Measurements from ENCODE around the gene OCA2. TPM values are rescaled to one million over a fixed set of nuclear protein-coding genes. Genes with fewer than 3 reads are reported as not detected.
"Not testable (repeated sequence)": the region's sequence is repeated elsewhere in the genome, so short reads cannot be mapped to it uniquely, and the experiment has no call there.

The OCA2 gene
- total and polyA plus RNA-seq, 4 donors = 2.6 to 7.5 (median 3.2) TPM

DNA sequence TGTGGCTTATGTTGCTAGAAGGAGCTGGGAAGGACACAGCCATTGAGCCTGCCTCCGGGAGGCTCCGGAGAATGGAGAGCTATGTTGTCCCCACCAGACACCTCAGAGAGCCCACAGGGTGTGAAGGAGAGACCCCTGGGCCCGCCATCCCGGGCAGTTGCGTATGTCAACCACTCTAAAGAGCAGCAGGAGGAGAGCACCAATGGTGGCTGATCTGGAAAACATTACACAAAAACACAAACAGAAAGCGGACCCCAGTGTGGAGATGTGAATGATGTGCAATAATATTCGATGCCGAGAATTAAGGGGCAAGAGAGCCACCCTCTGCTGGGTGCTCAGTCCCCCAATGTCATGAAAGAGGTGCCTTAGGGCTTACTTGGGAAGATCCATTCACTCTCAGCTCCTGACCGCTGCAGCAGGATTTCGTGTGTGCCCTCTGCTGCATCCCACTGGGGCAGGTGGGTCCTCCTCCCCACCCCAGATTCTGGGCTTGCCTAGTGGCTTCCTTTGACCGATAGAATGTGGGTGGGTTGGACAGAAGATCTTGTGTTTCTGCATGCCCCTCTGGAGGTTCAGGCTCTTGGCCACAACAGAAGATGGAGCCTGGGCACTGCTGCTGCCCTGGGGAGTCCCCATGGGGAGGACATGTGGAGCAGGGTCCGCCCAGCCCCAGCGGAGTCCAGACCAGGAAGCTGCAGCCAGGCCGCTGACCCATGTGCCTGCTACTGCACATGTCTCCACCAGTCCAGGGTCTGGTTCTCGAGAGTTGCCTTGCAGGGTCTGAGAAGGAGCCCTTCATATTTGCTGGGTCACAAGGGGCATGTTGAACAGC, 245.3 kb downstream of the OCA2 start:
- peaks cover 2% of the 10 kb centered on the region for H3K9me3 ChIP-seq (ENCODE audit: control insufficient read depth, insufficient read depth, low read length)
- H3K36me3 ChIP-seq (ENCODE audit: control insufficient read depth, insufficient read depth, low read length) = no peaks in the 10 kb centered on the region
- H3K4me1 ChIP-seq (ENCODE audit: control insufficient read depth, insufficient read depth, low read length) = no peaks in the 10 kb centered on the region
- DNase-seq (ENCODE audit: low read depth in 4 of 6, low spot score in 6 of 6) = no peak
- no peaks in the 10 kb centered on the region for H3K27me3 ChIP-seq (ENCODE audit: control insufficient read depth, insufficient read depth, low read length)
- WGBS (ENCODE audit: insufficient coverage) = 96% methylated on average over 7 of the region's 15 CpGs
- H3K27ac ChIP-seq (ENCODE audit: low read depth, low read length) = no peak overlapping the region
- no peak overlapping the region for H3K4me3 ChIP-seq (ENCODE audit: low read depth, low read length)

DNA sequence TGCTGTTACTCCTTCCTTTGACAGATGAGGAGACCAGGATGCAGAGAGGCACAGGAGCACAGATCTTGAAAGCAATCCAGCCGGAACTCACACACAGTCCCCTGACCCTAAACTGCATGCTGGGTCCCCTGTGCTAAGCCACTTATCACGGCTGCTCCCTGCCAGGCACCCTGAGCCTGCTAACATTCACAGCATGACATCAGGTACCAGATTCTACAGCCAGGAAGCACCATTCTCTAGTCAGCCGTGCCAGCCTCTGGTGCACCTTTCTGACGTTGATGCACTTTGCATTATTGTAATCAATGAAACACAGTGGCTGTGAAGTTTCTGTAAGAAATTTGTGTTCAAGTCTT, 247.3 kb downstream of the OCA2 start:
- no peaks in the 10 kb centered on the region for H3K36me3 ChIP-seq (ENCODE audit: control insufficient read depth, insufficient read depth, low read length)
- 65% methylated on average over 2 of the region's 4 CpGs for WGBS (ENCODE audit: insufficient coverage)
- no peak for DNase-seq (ENCODE audit: low read depth in 4 of 6, low spot score in 6 of 6)
- no peaks in the 10 kb centered on the region for H3K4me1 ChIP-seq (ENCODE audit: control insufficient read depth, insufficient read depth, low read length)
- H3K4me3 ChIP-seq (ENCODE audit: low read depth, low read length) = no peak overlapping the region
- no peak overlapping the region for H3K27ac ChIP-seq (ENCODE audit: low read depth, low read length)
- no peaks in the 10 kb centered on the region for H3K27me3 ChIP-seq (ENCODE audit: control insufficient read depth, insufficient read depth, low read length)
- no peaks in the 10 kb centered on the region for H3K9me3 ChIP-seq (ENCODE audit: control insufficient read depth, insufficient read depth, low read length)

DNA sequence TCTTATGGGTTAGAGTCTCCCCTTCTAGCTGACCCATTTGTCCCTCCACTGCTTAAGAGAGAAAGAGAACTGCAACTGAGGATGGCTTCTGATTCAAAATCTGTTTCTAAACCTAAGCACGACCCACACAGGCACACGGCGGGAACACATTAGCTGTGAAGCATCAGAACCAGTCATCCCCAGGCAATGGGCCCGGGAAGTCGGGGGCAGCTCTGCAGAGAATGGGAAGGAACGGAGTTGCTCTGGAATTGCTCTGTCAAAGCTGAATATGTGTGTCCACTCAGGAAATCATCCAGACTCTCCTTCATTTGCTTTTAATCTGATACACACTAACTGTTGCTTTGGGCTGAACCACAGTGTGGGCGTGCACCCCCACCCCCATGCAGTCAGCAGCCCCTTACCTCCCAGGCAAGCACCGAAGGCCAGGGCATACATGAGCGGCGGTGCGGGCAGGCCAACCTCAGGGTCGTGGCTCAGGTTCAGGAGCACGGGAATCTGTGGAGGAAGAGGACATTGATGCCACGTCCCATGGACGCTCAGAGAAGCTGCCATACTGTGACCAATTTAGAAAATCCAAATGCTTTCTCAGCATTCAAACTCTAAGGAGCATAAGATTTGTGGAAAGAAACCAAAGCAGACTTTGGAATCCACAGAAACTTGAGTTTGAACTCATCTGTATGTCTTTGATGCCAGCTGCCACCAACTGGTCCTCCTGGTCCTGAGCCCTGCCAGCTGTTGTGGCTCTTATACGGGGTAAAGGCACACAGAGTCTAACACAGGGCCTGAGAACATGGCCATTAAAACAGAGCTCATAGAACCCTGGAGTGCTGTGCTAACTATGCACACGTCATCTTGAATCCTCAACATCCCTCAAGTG, 247.9 kb downstream of the OCA2 start:
- Histone ChIP-seq H3K27ac (ENCODE audit: low read depth, low read length) (no peak overlapping the region), H3K9me3 (ENCODE audit: control insufficient read depth, insufficient read depth, low read length) (no peaks in the 10 kb centered on the region), H3K36me3 (ENCODE audit: control insufficient read depth, insufficient read depth, low read length) (no peaks in the 10 kb centered on the region), H3K4me1 (ENCODE audit: control insufficient read depth, insufficient read depth, low read length) (peaks cover 2% of the 10 kb centered on the region), H3K27me3 (ENCODE audit: control insufficient read depth, insufficient read depth, low read length) (no peaks in the 10 kb centered on the region), H3K4me3 (ENCODE audit: low read depth, low read length) (no peak overlapping the region)
- DNase-seq (ENCODE audit: low read depth in 4 of 6, low spot score in 6 of 6) = no peak
- WGBS (ENCODE audit: insufficient coverage) = 81% methylated on average over 17 of the region's 17 CpGs

DNA sequence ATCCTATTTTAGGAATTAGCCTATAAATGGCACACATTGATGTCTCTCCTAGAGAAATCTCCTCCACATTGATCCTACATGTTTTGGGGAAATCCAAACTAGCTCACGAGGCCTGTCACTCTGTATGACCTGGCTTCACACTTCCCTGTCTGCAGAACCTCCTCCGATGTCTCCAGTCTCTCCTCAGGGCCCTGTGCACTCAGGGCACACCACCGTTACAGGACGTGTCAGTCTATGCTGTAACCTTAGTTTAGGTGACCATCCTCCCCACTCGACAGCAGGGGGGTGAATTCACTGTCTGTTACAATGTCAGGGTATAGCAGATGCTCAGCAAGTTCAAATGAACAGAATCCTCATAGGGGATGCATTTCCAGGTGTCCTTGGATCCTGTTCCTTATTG, 249.1 kb downstream of the OCA2 start:
- no peaks in the 10 kb centered on the region for H3K9me3 ChIP-seq (ENCODE audit: control insufficient read depth, insufficient read depth, low read length)
- H3K4me1 ChIP-seq (ENCODE audit: control insufficient read depth, insufficient read depth, low read length) = peaks cover 4% of the 10 kb centered on the region
- H3K27me3 ChIP-seq (ENCODE audit: control insufficient read depth, insufficient read depth, low read length) = no peaks in the 10 kb centered on the region
- DNase-seq (ENCODE audit: low read depth in 4 of 6, low spot score in 6 of 6) = no peak
- no peak overlapping the region for H3K27ac ChIP-seq (ENCODE audit: low read depth, low read length)
- H3K4me3 ChIP-seq (ENCODE audit: low read depth, low read length) = no peak overlapping the region
- no peaks in the 10 kb centered on the region for H3K36me3 ChIP-seq (ENCODE audit: control insufficient read depth, insufficient read depth, low read length)
- WGBS (ENCODE audit: insufficient coverage) = 94% methylated on average over 3 of the region's 5 CpGs

DNA sequence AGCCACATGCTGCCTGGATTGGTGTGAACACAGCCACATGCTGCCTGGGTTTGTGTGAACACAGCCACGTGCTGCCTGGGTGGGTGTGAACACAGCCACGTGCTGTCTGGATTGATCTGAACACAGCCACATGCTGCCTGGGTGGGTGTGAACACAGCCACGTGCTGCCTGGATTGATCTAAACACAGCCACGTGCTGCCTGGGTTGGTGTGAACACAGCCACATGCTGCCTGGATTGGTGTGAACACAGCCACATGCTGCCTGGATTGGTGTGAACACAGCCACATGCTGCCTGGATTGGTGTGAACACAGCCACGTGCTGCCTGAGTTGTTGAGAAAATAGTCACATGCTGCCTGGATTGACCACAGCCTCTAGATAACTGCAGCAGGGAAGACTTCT, 250.2 kb downstream of the OCA2 start:
- WGBS (ENCODE audit: insufficient coverage) = 87% methylated on average over 5 of the region's 5 CpGs
- H3K9me3 ChIP-seq (ENCODE audit: control insufficient read depth, insufficient read depth, low read length); H3K36me3 ChIP-seq (ENCODE audit: control insufficient read depth, insufficient read depth, low read length); DNase-seq (ENCODE audit: low read depth in 4 of 6, low spot score in 6 of 6); H3K4me3 ChIP-seq (ENCODE audit: low read depth, low read length); H3K27me3 ChIP-seq (ENCODE audit: control insufficient read depth, insufficient read depth, low read length); H3K4me1 ChIP-seq (ENCODE audit: control insufficient read depth, insufficient read depth, low read length); H3K27ac ChIP-seq (ENCODE audit: low read depth, low read length): not testable (repeated sequence)

DNA sequence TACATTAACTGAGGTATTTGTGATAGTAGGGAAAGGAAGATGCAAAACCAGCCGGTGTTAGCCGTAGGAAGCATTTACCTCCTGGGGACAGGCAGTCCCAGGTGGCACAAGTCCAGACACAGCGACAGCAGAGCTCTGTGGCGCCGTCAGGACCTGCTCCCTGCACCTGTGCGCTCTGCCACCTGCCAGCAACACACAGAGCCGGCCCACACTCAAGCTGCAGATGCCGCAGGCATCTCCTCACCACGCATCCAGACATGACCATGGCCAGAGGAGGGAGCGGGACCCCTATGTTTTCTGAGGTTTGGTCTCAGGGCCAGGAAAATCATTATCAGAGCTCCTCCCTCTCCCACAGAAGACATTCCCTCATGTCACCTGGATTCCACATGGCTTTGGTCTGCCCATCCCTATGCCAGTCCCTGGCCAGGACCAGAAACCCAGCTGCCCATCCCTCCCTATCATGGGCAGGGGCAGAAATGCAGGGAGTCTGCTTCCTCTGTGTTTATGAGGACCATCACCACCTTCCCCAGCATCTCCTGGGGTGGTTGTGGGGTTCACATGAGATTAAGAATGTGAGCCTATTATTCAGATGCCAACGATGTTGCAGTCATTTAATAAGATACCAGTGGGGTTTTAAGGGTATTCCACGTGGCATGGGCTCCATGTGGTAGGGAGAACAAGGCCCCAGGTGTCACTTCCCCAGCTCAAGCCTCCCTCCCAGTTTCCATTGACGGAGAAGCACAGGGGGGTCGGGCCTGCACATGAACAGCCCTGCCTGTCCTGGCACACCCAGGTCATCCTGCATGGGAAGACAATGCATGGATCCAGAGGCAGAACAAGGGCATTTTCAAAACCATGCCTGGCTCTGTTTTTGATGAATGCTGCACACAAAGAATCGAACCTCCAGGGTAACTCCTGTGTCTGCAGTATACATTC, 251.1 kb downstream of the OCA2 start:
- no peak overlapping the region for H3K4me3 ChIP-seq (ENCODE audit: low read depth, low read length)
- WGBS (ENCODE audit: insufficient coverage) = 88% methylated on average over 15 of the region's 15 CpGs
- no peaks in the 10 kb centered on the region for H3K36me3 ChIP-seq (ENCODE audit: control insufficient read depth, insufficient read depth, low read length)
- no peaks in the 10 kb centered on the region for H3K27me3 ChIP-seq (ENCODE audit: control insufficient read depth, insufficient read depth, low read length)
- no peak overlapping the region for H3K27ac ChIP-seq (ENCODE audit: low read depth, low read length)
- H3K4me1 ChIP-seq (ENCODE audit: control insufficient read depth, insufficient read depth, low read length) = peaks cover 4% of the 10 kb centered on the region
- DNase-seq (ENCODE audit: low read depth in 4 of 6, low spot score in 6 of 6) = no peak
- no peaks in the 10 kb centered on the region for H3K9me3 ChIP-seq (ENCODE audit: control insufficient read depth, insufficient read depth, low read length)

DNA sequence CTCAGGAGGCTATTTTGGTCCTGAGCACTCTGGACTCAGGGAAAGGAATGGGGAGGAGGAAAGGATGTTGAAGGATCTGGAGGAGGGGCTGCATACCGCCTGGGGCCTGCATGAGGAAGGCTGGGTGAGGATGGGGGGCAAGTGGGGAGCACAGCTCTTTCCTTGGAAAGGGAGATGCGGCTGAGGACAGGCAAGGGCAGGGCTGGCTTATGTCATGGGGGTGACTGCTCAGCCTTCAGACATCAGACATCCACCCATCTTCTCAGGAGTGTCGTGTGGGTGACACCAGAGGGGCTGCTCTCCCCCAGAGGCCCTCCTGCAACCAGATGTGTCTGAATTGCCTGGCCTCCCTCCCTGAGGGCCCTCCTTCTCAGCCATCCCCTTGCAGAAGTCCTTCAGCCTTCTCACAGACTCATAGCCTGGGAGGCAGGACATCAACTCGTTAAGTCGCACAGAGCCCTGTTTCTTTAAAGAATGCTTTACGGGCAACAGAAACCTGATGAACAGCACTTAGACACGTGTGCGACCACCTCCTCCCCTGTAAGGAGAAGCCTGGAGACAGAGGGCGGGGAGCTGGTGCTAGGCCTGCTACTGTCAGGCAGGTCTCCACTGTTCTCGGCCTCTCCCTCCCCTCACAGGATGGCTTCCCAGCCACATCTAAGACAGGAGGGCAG, 252.3 kb downstream of the OCA2 start:
- WGBS (ENCODE audit: insufficient coverage) = 85% methylated on average over 8 of the region's 10 CpGs
- Histone ChIP-seq H3K27me3 (ENCODE audit: control insufficient read depth, insufficient read depth, low read length) (no peaks in the 10 kb centered on the region), H3K27ac (ENCODE audit: low read depth, low read length) (no peak overlapping the region), H3K36me3 (ENCODE audit: control insufficient read depth, insufficient read depth, low read length) (no peaks in the 10 kb centered on the region), H3K9me3 (ENCODE audit: control insufficient read depth, insufficient read depth, low read length) (no peaks in the 10 kb centered on the region), H3K4me1 (ENCODE audit: control insufficient read depth, insufficient read depth, low read length) (peaks cover 4% of the 10 kb centered on the region), H3K4me3 (ENCODE audit: low read depth, low read length) (no peak overlapping the region)
- DNase-seq (ENCODE audit: low read depth in 4 of 6, low spot score in 6 of 6) = no peak

DNA sequence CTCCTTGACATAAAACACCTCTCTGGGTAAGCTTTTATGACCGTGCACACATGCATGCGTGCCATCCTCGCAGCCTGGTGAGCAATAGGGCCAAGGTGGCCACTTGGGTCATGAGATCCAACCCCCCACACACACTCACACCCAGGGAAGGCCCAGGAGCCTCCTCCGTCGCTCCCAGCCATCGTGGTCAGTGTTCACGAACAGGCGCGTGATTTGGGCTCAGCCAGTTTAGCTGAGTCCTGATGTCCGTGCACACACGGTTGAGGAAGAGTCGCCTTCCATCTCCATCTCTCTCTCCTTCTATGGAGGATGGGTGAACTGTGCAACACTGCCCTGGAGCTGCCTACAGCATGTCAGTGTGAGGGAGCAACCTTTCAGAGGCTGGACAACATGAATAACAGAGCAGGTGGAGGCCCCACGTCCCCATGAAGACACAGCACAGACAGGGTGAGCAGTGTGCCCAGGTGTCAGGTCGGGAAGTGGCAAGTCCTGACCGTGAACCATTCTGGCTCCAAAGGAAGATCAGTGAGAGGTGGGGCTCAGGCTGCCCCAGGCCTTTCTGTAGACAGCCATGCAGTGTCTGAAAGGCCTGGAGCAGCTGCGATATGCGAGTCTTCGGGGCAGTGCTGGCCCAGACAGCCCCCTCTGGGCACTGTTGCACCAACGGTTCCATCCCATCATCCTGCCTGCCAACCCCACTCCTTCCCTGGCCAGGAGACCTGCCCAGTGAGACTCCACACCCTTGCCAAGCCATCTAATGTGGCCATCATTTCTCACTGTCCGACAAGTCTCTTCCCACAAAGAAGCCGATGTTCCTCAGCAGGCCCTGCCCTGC, 253.4 kb downstream of the OCA2 start:
- H3K4me1 ChIP-seq (ENCODE audit: control insufficient read depth, insufficient read depth, low read length) = peaks cover 4% of the 10 kb centered on the region
- no peak overlapping the region for H3K27ac ChIP-seq (ENCODE audit: low read depth, low read length)
- no peaks in the 10 kb centered on the region for H3K27me3 ChIP-seq (ENCODE audit: control insufficient read depth, insufficient read depth, low read length)
- H3K36me3 ChIP-seq (ENCODE audit: control insufficient read depth, insufficient read depth, low read length) = no peaks in the 10 kb centered on the region
- H3K4me3 ChIP-seq (ENCODE audit: low read depth, low read length) = no peak overlapping the region
- 90% methylated on average over 17 of the region's 21 CpGs for WGBS (ENCODE audit: insufficient coverage)
- no peak for DNase-seq (ENCODE audit: low read depth in 4 of 6, low spot score in 6 of 6)
- H3K9me3 ChIP-seq (ENCODE audit: control insufficient read depth, insufficient read depth, low read length) = no peaks in the 10 kb centered on the region
